Measurements from ENCODE around the gene RFT1. TPM values are rescaled to one million over a fixed set of nuclear protein-coding genes. Genes with fewer than 3 reads are reported as not detected.

The RFT1 gene
- total and polyA plus RNA-seq, 2 of the 13 experiments (the other 11 are each of a cell fraction or from before 2014, with no cell fraction given): 23.2 to 37.0 TPM

DNA sequence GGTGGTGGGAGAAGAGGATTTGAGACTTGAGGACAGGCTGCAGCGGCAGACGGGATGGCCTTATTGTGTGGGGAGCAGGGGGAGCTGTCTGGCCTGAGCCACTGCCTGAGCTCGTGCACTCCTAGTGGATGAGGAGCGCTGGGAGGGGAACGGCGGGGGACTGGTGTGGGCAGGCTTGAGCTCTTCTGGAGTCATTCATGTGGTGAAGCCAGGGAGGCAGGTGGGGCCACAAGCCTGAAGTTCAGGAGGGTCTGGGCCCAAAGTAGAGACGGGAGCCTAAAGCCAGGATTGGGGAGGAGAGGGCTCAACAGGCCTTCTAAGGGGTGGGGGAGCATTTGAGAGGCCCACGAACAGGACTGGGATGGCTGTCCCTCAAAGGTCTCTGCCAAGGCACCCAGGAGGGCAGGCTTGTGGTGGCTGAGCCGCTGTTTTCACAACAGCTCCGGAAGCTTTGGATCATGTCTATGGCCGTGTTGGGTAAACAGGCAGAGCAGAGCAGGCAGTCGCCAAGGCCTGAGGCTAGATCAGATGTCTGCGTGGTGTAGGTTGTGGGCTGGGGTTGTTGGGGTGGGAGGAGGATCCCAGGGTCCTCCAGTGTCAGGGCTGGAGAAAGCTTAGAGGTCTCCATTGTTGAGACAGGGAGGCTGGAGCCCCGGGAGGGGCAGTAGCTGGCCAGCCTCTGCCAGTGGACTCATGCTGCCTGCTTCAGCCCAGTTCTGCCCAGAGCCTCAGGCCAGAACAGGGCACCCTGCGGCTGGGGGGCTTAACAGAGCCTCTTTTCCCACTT lies 39.0 kb upstream of the RFT1 start (continued):
- TF ChIP-seq ZSCAN9 (CRISPR knock-in tag; IDR thresholded peaks at IDR 0.05; ENCODE audit: borderline replicate concordance) (0 out of 2 replicates have a peak, but pooled peaks have one; percentile 34), HNRNPUL1 (IDR thresholded peaks at IDR 0.05; ENCODE audit: low read depth, low read length) (no peak), ZNF563 (CRISPR knock-in tag; IDR thresholded peaks at IDR 0.05) (no peak; the same call in 1 of the 2 replicates), LCORL (IDR thresholded peaks at IDR 0.05) (no peak), LCORL (CRISPR knock-in tag; IDR thresholded peaks at IDR 0.05) (peak; percentile 67), ZNF790 (CRISPR knock-in tag; IDR thresholded peaks at IDR 0.05; ENCODE audit: borderline replicate concordance) (no peak), HNRNPK (IDR thresholded peaks at IDR 0.05; ENCODE audit: low read depth, low read length, poor library complexity, severe bottlenecking) (no peak), ZNF564 (CRISPR knock-in tag; IDR thresholded peaks at IDR 0.05) (no peak), JARID2 (CRISPR knock-in tag; IDR thresholded peaks at IDR 0.05; ENCODE audit: insufficient replicate concordance) (no peak), NPAS2 (CRISPR knock-in tag; IDR thresholded peaks at IDR 0.05; ENCODE audit: borderline replicate concordance) (no peak), MED8 (CRISPR knock-in tag; IDR thresholded peaks at IDR 0.05; ENCODE audit: insufficient replicate concordance) (no peak), SP4 (CRISPR knock-in tag; IDR thresholded peaks at IDR 0.05) (no peak), RFX3 (CRISPR knock-in tag; IDR thresholded peaks at IDR 0.05) (no peak), SATB2 (CRISPR knock-in tag; IDR thresholded peaks at IDR 0.05) (no peak), SYNCRIP (IDR thresholded peaks at IDR 0.05; ENCODE audit: insufficient read depth, low read depth, low read length) (no peak), CSRNP2 (CRISPR knock-in tag; conservative IDR thresholded peaks at IDR 0.05; ENCODE audit: low read depth) (no peak), PRDM4 (CRISPR knock-in tag; IDR thresholded peaks at IDR 0.05; ENCODE audit: borderline replicate concordance) (no peak), PAX8 (CRISPR knock-in tag; IDR thresholded peaks at IDR 0.05; ENCODE audit: borderline replicate concordance) (no peak), ZSCAN31 (CRISPR knock-in tag; IDR thresholded peaks at IDR 0.05; ENCODE audit: low read depth) (no peak)
- TF ChIP-seq, protein P1, sequence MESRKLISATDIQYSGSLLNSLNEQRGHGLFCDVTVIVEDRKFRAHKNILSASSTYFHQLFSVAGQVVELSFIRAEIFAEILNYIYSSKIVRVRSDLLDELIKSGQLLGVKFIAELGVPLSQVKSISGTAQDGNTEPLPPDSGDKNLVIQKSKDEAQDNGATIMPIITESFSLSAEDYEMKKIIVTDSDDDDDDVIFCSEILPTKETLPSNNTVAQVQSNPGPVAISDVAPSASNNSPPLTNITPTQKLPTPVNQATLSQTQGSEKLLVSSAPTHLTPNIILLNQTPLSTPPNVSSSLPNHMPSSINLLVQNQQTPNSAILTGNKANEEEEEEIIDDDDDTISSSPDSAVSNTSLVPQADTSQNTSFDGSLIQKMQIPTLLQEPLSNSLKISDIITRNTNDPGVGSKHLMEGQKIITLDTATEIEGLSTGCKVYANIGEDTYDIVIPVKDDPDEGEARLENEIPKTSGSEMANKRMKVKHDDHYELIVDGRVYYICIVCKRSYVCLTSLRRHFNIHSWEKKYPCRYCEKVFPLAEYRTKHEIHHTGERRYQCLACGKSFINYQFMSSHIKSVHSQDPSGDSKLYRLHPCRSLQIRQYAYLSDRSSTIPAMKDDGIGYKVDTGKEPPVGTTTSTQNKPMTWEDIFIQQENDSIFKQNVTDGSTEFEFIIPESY (CRISPR knock-in tag; IDR thresholded peaks at IDR 0.05): no peak
- TF ChIP-seq, protein P2, sequence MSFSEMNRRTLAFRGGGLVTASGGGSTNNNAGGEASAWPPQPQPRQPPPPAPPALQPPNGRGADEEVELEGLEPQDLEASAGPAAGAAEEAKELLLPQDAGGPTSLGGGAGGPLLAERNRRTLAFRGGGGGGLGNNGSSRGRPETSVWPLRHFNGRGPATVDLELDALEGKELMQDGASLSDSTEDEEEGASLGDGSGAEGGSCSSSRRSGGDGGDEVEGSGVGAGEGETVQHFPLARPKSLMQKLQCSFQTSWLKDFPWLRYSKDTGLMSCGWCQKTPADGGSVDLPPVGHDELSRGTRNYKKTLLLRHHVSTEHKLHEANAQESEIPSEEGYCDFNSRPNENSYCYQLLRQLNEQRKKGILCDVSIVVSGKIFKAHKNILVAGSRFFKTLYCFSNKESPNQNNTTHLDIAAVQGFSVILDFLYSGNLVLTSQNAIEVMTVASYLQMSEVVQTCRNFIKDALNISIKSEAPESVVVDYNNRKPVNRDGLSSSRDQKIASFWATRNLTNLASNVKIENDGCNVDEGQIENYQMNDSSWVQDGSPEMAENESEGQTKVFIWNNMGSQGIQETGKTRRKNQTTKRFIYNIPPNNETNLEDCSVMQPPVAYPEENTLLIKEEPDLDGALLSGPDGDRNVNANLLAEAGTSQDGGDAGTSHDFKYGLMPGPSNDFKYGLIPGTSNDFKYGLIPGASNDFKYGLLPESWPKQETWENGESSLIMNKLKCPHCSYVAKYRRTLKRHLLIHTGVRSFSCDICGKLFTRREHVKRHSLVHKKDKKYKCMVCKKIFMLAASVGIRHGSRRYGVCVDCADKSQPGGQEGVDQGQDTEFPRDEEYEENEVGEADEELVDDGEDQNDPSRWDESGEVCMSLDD (CRISPR knock-in tag; IDR thresholded peaks at IDR 0.05; ENCODE audit: borderline replicate concordance): no peak
